VCaP (cell line): ENCODE data around the gene SLC6A18.
"Not testable (repeated sequence)": the region's sequence is repeated elsewhere in the genome, so short reads cannot be mapped to it uniquely, and the experiment has no call there.

Experiments
- H3K27ac ChIP-seq: fragments of 450-650 bp; 2 replicates; pipeline ENCODE4 v1.5.1; 2017
- TF ChIP-seq, protein P1 (sequence below): fragments of 450-650 bp; conservative IDR thresholded peaks from 2 replicates; pipeline ENCODE4 v1.5.1; 2017; ENCODE audit warnings: mild to moderate bottlenecking, moderate library complexity

SLC6A18 gene

DNA sequence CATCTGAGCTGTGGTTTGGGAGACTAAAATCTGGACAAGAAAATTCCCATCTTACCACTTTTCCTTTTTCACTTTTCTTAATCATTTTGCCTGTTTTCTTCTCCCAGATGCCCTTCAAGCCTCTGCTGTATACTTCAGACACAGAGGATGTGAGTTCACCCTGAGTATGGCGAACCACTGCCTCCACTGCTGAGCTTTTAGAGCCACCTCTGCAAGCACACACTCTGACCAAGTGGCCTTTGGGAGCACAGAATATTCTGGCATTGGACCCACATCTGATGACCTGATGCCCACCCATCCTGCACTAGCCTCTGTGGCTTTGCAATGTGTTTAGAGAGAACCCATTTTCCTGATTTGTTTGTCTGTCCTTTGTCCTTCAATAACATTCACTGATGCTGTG lies 37.2 kb downstream of the SLC6A18 start:
- TF ChIP-seq, protein P1, sequence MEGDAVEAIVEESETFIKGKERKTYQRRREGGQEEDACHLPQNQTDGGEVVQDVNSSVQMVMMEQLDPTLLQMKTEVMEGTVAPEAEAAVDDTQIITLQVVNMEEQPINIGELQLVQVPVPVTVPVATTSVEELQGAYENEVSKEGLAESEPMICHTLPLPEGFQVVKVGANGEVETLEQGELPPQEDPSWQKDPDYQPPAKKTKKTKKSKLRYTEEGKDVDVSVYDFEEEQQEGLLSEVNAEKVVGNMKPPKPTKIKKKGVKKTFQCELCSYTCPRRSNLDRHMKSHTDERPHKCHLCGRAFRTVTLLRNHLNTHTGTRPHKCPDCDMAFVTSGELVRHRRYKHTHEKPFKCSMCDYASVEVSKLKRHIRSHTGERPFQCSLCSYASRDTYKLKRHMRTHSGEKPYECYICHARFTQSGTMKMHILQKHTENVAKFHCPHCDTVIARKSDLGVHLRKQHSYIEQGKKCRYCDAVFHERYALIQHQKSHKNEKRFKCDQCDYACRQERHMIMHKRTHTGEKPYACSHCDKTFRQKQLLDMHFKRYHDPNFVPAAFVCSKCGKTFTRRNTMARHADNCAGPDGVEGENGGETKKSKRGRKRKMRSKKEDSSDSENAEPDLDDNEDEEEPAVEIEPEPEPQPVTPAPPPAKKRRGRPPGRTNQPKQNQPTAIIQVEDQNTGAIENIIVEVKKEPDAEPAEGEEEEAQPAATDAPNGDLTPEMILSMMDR, result no peak
- H3K27ac ChIP-seq, result no peak overlapping the region

DNA sequence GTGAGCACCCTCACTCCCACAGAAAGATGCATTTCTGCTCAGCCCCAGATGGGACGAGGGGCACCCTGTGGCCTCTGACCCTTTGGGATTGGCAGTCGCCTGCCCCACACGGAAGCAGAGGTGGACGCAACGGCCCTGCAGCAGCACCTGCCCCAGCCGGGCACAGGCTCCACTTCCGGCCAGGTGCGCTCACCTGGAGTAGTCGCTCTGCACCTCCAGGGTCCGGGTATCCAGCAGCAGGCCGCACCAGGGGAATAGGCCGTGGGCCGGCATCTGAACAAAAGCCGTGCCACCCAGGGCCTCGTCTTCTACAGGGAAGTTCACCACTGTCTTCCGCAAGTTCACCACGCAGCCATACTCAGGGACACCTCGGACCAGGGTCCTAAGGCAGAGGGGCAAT lies 39.0 kb downstream of the SLC6A18 start:
- TF ChIP-seq, protein P1, result no peak
- H3K27ac ChIP-seq, result no peak overlapping the region

DNA sequence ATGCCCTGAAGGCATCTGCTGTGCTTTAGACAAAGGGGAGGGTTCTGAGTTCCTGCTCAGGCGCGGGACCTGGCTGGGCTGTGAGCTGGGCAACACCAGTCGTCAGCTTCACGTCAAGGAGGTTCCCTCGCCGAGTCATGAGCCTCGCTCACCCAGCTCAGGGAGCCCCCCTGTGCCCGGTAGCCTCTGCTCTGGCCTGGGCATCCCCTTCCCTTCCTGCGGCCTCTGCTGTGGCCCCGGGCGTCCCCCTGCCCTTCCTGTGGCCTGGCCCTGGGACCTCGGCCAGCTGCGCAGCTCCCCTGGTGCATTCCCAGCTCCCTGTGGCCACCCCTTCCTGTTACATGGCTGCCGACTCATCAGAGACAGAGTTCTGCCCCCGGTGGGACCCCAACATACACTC lies 39.8 kb downstream of the SLC6A18 start:
- no peak overlapping the region for H3K27ac ChIP-seq
- TF ChIP-seq, protein P1, result no peak

DNA sequence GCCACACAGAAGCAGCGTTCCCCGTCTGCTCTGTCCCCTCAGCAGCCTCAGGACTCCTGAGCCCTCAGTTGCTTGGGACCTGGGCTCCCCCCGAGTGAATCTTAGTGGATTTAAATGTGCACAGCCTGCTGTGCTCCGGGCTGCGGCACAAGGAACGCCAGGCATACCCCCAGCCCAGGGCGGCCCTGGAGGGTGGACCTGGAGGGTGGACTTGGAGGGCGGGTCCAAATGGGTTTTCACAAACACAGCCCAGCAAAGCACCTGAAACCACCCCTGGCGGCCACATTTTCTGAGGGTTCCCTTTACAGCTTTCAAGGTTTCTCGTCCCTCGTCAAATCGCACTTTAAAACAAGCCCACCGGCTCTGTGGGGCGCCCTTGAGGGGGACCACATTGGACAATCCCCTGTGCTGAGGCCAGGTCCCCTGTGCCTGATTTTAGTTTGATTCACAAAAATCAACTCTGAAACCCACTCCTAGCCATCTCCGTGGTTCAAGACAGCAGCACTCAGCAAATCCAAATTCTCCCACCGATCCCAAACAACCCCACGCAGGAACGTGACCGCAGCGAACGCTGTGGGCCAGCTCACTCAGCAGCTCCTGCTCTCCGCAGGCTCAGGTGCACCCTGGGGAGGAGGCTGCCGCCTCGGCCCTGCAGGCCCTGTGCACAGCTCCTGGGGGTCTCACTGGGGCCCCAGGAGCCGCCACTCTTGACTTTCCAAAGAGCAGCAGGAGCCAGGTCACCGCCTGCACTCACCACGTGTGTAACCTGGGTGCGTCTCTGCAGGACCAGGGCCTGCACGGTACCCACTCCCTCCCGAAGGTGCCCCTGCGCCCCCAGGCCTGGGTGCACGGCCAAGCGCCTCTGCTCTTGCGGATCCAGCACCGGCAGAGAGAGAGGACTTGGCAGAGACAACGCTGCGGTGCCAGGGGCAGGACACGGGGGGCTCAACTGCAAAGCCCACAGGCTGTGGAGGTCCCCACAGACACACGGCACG lies 40.6 kb downstream of the SLC6A18 start:
- H3K27ac ChIP-seq, result no peak overlapping the region
- TF ChIP-seq, protein P1, result no peak

DNA sequence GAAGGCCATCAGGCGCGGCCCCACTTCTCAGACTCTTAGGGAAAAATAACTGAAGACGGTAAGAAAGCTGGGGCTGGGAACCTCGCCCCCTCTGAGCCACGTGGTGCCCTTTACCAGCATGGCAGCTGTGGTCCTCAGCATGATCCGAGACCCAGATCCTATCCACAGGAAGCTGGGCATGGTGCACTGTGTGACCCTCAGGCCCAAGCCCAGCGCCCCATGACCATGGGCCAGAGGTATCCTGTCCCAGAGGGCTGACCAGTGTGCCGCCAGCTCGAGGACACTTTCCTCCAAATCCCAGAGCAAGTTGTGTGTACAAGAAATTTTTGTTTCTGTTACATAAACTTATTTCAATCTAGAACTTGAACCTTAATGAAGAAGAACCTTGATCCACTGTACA lies 41.6 kb downstream of the SLC6A18 start:
- H3K27ac ChIP-seq, result no peak overlapping the region
- TF ChIP-seq, protein P1, result no peak

DNA sequence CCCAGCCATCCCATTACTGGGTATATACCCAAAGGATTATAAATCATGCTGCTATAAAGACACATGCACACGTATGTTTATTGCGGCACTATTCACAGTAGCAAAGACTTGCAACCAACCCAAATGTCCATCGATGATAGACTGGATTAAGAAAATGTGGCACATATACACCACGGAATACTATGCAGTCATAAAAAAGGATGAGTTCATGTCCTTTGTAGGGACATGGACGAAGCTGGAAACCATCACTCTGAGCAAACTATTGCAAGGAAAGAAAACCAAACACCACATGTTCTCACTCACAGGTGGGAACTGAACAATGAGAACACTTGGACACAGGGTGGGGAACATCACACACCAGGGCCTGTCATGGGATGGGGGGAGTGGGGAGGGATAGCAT lies 42.3 kb downstream of the SLC6A18 start:
- H3K27ac ChIP-seq, result not testable (repeated sequence)

DNA sequence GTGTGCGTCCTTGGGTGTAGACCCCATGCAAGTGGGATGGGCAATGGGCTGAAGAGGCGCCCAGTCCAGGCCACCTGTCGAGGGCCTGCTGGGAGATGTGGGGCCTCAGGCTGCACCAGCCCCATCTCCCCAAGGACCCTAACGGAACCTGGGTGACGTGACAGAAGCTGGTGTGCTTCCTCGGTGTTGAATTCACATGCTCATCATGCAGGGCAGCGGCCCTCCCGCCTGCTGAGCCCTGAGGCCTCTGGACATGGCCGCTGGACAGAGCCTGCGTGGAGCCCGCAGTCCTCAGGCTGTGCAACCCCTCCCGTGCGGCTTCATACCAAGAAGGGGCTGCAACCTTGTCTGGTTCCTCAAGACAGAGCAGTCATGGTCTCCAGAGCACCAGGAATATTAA lies 42.9 kb downstream of the SLC6A18 start:
- H3K27ac ChIP-seq, result no peak overlapping the region
- TF ChIP-seq, protein P1, result no peak

DNA sequence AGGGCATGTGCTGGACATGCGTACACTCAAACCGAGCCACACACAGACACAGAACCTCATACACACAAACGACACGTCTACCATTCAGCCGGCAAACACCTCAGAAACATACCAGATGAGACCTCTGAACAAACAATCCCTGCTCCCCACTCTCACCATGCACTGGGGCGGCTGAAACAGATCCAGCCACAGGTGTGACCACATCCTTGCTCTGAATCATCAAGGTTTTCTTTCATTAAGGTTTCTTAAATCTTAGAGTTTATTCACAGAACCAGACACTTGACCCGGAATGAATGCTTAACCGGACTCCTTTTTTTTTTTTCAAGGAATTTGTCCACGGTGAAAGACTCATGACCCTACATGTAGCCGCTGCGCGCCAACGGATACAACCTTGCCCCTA lies 43.5 kb downstream of the SLC6A18 start:
- no peak overlapping the region for H3K27ac ChIP-seq
- TF ChIP-seq, protein P1, result no peak
